ENCODE measurements around the gene OTUD4.
A peak's percentile ranks its signal among the peaks of the same experiment; 100 is the strongest.
"Not testable (repeated sequence)": the region's sequence is repeated elsewhere in the genome, so short reads cannot be mapped to it uniquely, and the experiment has no call there.

OTUD4 gene

DNA sequence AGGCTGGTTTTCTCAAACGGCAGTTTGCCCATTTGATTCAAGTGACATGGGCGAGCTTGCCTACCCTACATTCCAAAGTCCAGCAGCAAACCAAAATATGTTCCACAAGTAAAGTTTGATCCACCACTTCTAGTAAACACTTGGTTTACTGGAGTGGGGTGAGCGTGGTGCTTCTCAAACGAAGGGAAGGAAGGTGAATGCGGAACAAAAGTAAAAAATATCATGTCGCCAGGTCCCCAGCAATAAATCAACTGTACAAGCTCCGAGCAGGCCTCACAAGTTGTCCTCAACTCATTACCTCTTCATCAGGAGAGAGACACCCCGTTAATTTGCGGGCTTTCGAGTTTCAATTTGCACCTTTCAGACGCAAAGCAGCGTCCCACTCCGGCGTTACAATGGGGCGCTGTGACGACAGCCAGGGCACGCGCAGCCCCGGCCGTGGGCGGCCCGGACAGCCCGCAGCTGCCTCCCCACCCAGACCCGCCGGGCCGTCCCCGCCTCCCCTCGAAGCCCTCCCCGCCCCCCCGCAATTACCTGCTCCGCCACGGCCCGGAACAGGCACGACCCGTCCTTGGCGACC lies 1.0 kb downstream of the OTUD4 start:
- DNase-seq, result peak; percentile 47 to 58 (median 51)

DNA sequence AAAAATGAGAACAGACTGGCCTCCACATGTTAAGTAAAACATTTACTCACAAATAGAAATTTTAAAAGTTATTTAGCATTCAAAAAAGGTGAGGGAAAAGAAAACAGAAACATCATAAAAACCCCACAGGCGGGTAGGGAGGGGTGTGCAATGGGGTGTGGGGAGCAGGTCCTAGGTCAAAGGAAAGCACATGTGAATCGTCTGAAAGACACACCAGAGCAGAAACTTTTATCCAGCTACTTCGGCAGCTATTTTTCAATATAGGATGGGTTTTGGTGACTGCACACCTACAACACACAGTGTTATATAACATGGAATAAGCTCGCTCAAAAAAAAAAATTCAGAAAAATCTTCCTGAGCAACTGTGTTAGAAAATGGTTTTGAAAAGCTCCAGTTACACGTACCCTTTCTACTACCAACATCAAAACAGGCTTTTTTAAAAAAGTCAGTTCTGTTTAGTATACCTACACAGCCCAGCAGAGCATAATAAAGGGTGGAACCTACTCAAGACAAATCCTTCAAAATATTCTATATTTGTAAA lies 1.6 kb downstream of the OTUD4 start:
- DNase-seq, result no peak

DNA sequence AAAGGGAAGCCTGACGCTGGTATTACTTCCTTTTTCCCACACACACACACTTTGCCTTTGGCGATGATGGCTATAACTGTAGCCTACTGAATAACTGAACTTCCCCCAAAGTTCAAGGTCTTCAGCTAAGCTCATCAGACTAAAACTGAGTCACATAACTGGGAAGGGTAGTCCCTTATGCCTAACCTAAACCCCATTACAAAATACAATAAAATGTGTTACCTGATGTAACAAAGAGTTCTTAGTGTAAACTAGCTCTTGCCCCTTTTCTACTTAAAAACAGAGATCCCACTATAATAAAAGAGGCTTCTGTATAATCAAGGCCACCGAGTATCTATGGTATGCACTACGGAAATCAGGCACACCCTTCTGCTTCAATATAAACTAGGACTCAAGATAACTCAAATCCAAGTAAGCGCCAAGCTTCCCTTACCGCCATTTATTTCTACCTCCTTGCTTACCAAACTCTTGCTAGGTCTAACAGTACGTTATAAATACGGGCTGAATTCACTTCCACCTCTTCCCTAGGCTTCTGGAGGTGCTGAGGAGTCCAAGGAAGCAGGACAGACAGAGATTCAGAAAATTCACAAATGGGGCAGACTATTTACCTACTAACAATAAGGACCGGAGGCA lies 2.4 kb downstream of the OTUD4 start:
- DNase-seq, result no peak

DNA sequence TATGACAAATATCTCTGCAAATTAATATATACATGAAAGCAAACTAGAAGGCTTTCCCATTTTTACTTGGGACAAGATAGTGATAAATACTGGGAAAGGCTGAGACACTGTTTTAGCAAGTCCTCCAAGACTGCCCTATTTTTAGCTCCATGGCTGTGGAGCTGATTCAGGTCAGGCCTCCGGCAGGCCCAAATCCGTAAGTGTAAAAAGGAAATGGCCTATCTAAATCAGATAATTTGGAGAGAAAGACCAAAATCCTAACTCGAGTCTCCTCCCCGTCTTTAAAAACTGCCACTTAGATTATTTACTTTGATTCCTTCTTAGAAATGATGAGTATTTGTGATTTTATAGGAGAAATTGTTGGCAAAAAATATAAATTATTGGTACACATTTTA lies 2.9 kb downstream of the OTUD4 start:
- no peak for DNase-seq

DNA sequence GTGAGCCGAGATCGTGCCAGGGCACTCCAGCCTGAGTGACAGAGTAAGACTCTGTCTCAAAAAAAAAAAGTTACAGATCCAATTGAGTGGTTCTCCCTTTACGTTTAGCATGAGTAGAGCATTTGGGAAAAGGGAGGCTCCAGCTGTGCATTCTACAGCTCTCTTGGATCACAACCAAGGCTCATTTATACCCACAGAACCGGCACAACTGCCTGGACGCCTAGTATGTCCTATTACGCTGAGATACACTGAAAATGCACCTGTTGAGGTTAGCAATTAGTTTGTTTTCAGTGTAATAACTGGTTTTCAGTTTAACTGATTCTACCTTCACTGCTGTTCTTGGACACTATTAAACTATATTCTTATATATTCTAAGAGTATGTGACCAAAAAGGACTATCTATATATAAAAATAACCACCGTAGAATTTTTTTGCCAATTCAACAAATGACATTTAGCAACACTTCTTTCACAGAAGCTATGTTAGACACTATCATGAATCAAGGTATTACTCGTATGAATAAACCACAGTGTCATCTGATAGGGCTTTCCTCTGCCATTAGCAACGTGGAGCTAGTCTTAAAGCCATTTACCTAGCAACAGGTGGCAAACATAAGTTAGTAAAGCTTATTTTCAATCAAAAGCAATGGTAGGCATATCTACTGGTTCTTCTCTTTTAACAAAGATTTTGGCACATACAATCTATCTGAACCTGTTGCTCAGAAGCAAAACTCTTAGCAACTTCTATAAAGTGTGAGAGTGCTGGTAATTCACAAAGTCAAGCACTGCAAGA lies 3.6 kb downstream of the OTUD4 start:
- no peak for DNase-seq

DNA sequence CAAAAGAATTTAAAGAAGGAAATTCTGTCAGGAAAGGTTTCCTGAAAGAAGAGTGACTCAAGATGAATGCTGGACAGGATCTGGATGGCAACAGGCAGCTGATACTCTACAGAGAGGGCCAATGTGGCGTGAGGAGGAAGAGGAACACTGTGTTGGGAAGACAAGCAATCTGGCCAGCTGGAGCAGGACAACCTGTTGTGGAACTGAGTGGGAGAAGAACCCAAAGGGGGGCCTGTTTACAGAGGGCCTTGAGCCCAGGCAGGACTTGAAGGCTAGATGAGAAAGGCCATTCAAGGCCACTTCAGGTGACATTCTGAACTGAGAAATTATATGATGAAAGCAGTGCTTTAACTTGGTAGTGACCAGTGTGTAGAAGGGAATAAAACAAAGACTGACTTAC lies 8.5 kb downstream of the OTUD4 start:
- no peak for DNase-seq

DNA sequence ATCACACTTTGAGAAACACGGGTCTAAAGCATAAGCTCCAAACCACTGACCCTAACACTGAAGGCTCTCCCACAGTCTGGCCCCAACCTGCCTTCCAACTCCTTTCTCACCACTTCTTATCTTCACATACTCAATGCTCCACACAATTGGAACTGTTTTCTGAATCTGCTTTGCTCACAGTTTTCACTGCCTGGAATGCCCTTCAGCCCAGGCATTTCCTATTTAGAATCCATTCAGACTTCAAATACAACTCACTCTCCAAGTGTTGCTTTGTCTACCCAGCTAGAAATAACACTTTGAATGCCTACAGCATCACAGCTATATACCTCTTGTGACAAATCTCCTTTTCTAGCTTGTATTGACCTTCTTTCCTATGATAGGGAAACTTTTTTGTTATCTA lies 10.2 kb downstream of the OTUD4 start:
- no peak for DNase-seq

DNA sequence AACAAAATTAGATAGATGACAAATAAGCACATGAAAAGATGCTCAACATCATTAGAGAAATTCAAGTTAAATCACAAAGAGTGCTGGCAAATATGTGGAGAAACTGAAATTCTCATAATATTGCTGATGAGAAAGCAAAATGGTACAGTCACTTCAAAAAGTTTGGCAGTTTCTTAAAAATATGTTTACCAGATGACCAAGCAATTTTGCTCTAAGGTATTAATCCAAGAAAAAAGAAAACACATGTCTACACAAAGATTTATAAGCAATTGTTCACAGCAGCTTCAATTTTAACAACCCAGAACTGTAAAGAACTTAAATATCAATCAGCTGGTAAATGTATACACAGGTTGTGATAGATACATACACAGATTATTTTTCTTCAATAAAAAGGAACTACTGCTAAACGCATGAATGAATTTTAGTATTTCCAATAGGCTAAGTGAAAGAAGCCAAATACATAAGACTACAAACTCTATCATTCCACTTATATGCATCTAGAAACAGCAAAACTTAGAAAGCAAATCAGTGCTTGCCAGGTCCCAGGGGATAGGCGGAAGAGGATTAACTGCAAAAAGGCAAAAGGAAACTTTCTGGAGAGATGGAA lies 11.7 kb downstream of the OTUD4 start:
- DNase-seq, result no peak

DNA sequence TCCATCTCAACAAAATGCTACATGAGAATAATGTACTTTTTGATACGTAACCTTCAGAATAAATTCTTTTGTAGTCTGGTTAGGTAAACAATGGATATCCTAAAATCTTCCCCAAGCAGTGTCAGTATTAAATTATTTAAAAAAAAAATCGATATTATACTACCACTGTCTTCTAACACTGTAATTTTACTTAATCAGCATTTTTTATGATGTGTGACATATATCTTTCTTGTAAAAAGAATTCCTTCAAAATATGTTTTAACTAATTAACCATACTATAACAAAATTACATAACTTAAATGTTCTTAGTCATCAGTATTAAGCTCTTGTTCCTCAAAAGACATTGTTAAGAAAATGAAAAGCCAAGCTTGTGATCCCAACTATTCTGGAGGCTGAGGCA lies 12.5 kb downstream of the OTUD4 start:
- no peak for DNase-seq

DNA sequence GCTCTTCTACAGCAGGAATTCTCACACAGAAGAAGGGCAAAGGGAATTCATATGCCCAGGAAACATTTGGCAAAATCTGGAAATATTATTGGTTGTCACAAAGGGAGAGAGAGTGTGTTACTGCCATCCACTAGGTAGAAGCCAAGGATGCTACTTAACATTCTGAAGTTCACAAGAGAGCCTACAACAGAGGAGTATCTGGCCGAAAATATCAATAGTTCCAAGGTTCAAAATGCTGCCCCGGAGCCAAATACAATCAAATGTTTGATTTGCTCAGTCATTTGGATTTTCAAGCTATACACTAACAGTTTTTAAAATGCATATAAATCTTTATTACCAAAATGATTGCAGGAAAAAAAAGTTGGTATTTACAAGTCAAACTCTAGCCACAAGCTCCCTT lies 18.8 kb downstream of the OTUD4 start:
- no peak for DNase-seq

DNA sequence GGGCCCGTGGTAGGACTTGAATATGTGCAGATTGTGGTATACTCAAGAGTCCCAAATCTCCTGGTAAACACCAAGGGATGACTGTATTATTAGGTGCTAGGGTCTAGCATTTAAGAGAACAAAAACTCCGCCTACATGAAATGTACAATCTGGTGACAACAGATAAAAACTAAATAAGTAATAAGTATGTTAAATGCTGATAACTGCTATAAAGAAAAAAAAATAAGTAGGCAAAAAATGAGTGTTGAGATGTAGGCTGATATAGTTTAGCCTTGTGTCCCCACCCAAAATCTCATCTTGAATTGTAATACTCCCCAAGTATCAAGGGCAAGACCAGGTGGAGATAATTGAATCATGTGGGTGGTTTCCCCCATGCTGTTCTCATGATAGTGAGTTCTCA lies 23.4 kb downstream of the OTUD4 start:
- DNase-seq, result no peak

DNA sequence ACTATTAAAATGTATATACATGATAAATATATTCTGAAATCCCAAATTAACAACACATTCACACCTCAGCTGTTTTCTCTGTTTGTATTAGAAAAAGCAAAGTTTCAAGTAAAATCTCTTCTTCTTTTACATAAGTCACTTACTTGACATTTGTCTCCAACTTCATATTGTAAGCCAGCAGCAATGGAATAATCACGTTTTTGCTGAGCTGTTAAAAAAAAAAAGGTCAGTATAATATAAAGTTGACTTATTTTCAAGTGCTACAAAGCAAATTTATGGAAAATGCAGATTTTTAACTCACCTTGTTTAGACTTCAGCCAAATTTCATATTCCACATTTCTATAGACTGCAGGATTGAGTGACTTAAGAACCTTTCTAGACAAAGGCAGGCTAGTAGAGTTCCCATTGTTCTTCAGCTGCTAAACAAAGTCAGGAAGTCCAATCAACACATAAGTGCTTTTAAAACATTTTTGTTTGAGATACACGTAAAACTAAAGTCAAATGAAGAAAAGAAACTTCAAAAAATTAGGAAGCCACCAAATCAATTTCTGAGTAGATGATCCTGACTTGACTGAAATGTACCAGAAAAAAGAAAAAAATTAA lies 25.0 kb downstream of the OTUD4 start:
- no peak for DNase-seq

DNA sequence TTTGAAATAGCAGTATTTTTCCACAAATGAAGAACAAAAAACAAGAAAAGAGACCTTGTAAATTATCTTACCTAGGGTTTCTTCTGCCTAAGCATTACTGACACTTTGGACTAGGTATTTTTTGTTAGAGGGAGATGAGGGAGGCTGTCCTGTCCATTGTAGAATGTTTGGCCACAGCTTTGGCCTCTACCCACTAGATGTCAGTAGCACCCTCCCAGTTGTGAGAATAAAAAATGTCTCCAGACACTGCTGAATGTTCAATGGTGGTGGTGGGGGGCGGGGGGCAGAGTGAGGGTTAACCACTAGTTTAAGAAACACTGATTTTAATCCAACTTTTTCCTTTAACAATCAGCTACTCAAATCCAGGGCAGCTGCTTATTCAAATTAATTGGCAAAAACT lies 25.8 kb downstream of the OTUD4 start:
- DNase-seq, result no peak

DNA sequence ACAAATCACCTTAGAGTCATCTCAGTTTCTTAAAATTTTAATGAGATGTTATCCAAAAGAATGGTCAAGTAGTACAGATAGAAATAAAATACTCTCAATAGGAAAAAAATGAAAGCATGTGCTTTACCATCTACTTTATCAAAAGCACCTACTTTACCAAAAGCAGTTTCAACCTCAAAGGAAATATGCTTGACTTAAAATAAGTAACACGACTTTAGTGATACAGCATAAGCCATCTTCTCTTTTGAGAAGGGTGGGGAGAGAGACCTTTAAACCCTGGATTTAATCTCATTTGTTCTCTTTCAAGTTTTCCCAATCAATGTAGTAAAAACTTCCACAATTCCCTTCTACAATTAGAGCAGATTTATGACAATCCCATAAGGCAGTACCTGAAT lies 26.5 kb downstream of the OTUD4 start:
- no peak for DNase-seq

DNA sequence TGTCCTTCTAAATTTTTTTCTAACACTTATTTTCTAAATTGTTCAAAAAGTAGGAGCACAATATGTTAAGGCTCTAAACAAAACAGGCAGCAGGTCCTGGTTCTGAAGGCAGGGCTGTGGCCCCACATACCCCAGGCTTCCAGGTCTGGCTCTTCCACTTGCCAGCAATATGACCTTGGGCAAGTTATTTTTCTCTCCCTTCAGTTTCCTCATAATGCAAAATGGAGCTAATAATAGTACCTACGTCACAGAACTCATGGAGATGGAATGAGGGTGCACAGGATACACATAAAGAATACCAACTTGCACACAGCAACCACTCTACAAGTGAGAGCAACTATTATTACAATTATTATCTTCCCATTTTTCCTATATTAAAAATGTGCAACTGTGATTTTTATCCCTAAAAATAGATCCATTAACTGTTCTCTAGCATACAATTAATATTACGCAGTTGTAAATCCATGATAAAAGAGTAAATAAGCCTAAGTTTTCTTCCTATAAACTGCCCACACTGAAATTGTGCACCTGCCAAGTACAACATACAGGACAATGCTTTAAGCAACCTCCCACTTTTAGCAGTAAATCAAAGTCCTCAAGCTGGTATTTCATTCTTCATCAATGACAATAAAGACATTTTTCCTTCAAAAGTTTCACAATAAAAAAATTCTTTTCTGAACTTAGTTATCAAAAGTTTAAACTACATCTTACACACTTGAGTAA lies 27.0 kb downstream of the OTUD4 start:
- no peak for DNase-seq

DNA sequence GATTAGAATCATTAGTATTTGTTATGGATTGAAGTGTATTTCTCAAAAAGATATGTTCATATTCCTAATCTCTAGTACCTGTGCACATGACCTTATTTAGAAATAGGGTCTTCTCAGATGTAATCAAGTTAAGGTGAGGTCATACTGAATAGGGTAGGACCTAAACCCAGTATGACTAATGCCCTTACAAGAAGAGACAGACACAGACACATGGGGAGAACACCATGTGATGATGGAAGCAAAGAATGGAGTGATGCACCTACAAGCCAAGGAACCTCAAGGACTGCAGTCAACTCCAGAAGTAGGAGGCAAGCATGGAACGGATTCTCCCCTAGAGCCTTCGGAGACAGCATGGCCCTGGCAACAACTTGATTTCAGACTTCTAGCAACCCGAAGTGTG lies 31.4 kb downstream of the OTUD4 start:
- no peak for DNase-seq

DNA sequence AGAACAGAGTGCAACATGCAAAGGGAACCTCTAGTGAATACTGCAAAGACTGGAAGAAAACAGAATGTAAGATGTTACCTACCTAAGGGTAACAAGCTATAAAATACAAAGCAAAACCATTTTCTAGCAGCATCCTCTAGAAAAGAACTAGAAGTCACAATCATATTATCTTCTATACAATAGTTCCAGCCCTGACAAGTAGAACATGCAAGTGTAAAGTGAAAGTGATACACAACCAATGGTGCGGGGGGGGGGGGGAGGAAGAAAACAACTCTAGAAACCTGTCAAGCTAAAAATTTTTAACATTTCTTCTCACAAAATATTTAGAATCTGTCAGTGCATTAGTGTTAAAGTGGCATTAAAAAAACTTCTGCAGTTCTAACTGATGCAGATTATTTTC lies 44.2 kb downstream of the OTUD4 start:
- not testable (repeated sequence) for DNase-seq

DNA sequence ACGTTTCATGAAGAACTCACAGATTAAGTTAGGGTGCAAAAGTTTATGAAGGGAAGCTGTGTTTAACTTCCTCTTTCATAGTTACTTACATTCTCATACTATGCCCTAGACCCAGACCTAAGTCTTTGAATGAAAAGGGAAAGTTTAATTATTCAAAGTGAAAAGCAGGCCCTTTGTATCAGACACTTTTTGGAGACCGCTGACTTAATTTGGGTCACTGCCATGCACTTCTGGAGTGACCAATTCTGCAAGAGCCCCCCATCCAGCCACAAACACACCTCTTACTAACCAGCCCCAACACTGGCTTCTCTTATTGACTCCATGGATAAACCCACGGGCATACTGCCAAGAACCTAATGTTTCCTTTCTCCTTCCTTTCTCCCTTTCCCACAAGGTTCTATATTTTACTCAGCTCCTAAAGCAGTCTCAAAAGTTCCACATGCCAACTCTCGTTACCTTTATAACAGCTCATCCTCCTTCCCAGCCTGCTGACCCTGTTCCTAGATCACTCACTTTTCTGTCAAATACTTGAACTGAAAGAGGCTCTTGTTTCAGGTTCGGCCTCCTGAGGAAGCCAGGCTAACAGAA lies 47.8 kb downstream of the OTUD4 start:
- no peak for DNase-seq

DNA sequence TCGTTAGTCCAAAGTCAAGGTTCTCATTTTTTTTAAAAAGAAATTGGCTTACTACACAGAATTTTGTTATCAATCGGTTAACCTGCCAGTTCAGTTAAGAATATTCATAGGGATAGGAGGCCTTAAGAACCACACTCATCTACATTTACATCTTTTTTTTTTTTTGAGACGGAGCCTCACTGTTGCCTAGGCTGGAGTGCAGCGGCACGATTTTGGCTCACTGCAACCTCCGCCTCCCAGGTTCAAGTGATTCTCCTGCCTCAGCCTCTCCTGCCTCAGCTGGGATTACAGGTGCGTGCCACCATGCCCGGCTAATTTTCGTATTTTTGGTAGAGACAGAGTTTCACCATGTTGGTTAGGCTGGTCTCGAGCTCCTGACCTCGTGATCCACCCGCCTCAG lies 48.5 kb downstream of the OTUD4 start:
- no peak for DNase-seq

DNA sequence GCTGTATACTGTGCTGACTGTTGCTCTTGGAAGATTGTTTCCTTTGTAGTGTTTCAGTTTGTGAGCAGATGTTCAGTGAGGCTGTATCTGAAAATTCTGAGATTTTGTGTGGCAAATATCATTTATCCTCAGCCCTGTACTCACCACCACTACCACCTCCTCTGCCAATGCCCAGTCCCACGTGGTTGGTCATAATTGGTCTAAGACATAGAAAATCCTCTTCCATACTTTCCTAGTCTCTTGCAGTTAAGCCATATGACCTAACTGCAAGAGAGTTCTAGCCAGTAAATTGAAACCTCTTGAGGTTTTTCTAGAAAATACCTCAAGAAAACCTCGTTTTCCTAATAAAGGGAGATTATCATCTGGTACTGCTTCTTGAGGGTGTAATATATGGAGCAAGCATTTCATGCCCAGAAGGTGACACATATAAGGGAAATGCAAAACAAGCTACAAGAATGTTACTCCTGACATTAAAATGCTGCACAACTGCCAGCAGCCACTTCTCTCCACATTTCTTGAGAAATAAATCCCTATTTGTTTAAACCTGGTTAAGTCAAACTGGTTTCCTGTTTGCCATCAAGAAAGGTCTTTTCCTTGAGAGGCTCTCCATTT lies 49.5 kb downstream of the OTUD4 start:
- no peak for DNase-seq

DNA sequence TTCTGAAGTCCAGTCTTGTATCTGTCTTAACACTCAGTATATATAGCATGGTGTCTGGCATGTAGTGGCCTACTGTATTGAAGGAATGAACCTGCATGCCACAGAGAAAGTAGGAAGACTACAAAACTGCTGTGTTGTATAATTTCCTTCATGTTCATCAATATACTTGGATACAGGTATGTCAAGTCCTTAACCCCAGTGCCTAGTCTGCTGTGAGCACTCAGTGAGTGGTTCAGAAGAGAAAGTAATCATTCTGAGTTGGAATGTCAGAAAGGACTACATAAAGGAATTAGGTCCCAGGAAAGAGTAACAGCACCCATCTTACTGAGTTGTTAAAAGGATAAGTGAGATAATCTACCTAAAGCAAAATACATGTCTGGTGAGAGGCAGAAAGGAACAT lies 50.3 kb downstream of the OTUD4 start:
- DNase-seq, result no peak

DNA sequence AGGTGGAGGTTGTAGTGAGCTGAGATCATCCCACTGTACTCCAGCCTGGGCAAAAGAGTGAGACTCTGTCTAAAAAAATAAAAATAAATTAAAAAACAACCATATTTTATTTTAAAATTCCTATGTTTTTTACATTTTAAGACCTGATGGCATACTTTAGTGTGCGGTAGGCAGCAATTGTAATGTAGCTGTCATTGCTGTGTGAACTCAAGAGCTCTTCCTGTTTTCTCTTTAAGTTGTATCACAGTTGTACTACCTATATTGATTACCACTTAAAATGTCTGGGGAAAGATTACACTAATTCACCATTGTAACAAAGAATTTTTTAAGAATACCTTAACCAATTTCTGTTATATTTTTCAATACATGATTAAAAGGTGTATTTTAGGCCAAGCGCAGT lies 55.0 kb downstream of the OTUD4 start:
- DNase-seq, result no peak
